ENCODE results near the gene CXCR3. TPM values are rescaled to one million over a fixed set of nuclear protein-coding genes. Genes with fewer than 3 reads are reported as not detected.

Gene CXCR3
- under 1 TPM in 1 of 2 donors, not detected in 1; 0.20 TPM for total RNA-seq

DNA sequence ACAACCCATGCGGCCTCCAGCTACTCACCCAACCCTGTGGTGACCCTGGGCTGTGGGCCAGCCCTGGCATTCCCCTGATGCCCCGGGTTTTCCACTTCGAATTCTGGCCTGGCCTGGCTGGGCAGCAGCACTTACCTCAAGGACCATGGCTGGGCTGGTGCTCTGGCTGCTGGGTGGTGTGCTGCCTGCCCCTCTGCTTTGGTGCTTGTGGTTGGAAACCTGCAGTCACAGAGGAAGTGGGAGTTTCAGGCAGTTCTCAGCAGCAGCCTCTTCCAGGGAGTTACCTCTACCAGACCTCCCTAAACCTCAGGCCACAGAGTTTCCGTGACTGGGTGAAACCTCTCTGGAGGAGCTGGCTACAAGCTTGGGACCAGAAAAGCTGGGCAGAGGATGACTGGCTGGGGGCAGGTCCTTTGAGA, at the start of gene CXCR3:
Gene CXCR3, minus strand, starts transcription at position 209 of the 419 bp plus-strand sequence. Its CDS starts 62 bp downstream, at position 147.
- Histone ChIP-seq H3K27me3 (no peaks in the 10 kb centered on the region), H3K9me3 (no peaks in the 10 kb centered on the region), H3K27ac (no peak within 1 kb of the TSS), H3K36me3 (peaks cover 6% of the 10 kb centered on the region), H3K4me1 (peaks cover 0 to 16% of the 10 kb centered on the region in 2 donors), H3K4me3 (no peak within 1 kb of the TSS)
- no peak for DNase-seq (ENCODE audit: low spot score)
- TF ChIP-seq CTCF (IDR thresholded peaks at IDR 0.05), result no peak

DNA sequence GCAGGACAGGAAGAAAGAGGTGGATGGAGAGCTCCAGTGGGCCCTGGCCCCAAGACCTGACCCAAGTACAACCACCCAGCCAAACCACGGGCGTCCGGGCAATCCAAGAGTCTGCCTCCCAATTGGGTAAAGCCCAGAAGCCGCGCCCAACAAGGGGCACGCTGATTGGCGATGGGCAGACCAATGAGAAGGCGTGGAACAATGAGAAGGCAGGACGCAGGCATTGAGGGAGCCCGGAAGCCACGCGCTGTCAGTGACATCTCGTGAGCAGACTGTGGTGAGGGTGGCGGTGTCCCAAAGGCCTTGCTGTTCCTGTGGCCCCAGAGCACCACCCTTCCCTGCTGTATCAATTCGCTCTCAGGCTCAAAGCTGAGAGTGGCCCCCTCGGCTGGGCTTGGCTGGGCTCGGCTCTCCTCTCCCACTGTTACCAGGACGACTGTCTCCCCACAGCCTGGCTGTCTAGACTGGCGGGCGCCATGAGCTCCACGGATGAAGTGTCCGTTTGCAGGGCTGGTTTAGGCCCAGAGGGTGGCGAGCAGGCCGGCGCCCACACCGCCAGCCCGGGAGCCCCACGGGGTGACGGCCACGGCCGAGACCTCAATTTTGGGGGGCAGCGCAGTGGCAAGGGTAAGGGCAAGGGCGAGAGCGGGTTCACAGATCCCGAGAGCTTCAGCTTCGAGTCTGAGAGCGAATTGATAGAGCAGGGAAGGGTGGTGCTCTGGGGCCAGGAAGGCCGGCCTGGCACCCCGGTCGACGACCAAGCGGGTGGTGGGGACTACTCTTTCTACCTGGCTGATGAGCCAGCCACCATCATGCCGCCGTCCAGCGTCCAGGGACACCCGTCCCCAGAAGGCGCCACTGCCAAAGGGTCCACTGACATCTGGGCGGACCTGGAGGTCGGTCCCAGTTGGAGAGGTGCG, 49.3 kb upstream of the CXCR3 start, which contains the start of gene LOC101059915:
Gene LOC101059915, plus strand, starts transcription at position 219 of the 920 bp plus-strand sequence.
- H3K27me3 ChIP-seq, result no peaks in the 10 kb centered on the region
- DNase-seq (ENCODE audit: low spot score), result no peak
- H3K36me3 ChIP-seq, result no peaks in the 10 kb centered on the region
- H3K9me3 ChIP-seq, result no peaks in the 10 kb centered on the region
- TF ChIP-seq CTCF (IDR thresholded peaks at IDR 0.05), result no peak
- no peak within 1 kb of the TSS for H3K4me3 ChIP-seq
- H3K4me1 ChIP-seq, result no peaks in the 10 kb centered on the region
- H3K27ac ChIP-seq, result no peak within 1 kb of the TSS

DNA sequence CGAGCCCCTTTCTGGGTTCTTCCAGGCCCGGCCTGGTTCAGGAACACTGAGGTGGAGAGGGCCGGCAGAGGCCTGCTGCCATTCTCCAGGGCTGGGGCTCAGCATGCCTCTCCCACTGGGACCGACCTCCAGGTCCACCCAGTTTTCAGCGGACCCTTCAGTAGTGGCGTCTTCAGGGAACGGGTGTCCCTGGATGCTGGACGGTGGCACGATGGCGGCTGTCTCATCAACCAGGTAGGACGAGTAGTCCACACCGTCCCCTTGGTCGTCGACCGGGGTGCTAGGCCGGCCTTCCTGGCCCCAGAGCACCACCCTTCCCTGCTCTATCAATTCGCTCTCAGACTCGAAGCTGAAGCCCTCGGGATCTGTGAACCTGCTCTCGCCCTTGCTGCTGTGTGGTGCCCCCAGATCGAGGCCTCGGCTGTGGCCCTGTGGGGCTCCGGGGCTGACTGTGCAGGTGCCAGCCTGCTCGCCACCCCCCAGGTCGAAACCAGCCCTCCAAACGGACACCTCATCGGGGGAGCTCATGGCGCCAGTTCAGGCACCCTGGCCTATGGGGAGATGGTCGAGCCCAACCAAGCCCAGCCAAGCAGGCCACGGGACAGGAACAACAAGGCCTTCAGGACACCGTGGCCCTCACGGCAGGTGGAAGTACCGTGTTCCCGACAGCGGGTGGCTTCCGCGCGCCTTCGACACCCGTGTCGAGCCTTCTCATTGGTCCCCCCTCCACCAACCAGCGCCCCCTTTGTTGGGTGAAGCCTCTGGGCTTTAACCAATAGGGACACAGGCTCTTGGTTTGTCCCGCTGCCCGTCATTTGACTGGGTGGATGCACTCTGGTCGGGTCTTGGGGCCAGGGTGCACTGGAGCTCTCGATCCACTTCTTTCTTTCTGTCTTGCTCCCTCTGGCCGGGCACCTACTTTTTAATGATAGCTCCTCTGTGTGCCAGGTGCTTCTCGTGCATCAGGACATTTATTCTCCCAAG, 48.2 kb upstream of the CXCR3 start:
- Histone ChIP-seq H3K4me1 (no peaks in the 10 kb centered on the region), H3K4me3 (no peak overlapping the region), H3K27ac (no peak overlapping the region), H3K9me3 (no peaks in the 10 kb centered on the region), H3K27me3 (no peaks in the 10 kb centered on the region), H3K36me3 (no peaks in the 10 kb centered on the region)
- no peak for DNase-seq (ENCODE audit: low spot score)
- TF ChIP-seq CTCF (IDR thresholded peaks at IDR 0.05), result no peak

- no peaks in the 10 kb centered on the region for H3K9me3 ChIP-seq
- DNase-seq (ENCODE audit: low spot score), result no peak
- H3K36me3 ChIP-seq, result no peaks in the 10 kb centered on the region
- no peak overlapping the region for H3K27ac ChIP-seq
- H3K4me1 ChIP-seq, result no peaks in the 10 kb centered on the region
- no peaks in the 10 kb centered on the region for H3K27me3 ChIP-seq
- no peak overlapping the region for H3K4me3 ChIP-seq
- no peak for TF ChIP-seq CTCF (IDR thresholded peaks at IDR 0.05)
These were observed 47.4 kb upstream of the CXCR3 start for GRCh38 chrX:71665747-71666146.

DNA sequence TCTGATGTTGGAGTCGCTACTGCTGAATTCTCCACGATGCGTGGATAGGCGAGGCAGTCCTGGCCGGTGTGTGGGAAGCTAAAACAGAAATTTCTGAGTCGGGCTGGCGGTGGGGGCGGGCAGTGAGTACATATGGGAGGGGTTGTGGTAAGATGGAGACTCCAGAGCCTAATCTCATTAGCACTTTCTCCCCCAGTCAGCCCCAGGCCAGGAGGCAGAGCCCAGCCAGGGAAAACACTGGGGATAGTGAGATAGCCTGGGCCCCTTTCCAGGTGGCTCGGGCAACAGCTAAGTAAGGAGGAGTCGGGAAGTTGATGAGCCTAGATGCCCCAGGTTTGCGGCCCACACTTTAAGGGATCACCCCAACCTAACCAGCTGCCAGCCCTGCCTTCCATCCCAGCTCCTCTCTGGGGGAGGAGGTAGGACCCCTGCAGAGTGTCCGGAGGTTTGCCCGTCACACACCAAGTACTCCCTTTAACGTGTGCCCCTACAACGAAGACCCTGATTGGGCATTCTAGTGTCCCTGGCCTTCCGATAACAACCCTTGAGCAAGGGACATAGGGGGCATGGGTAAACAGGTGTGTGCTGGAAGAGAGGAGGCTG, 46.7 kb upstream of the CXCR3 start:
- no peak overlapping the region for H3K4me3 ChIP-seq
- DNase-seq (ENCODE audit: low spot score), result no peak
- H3K36me3 ChIP-seq, result no peaks in the 10 kb centered on the region
- no peaks in the 10 kb centered on the region for H3K27me3 ChIP-seq
- H3K27ac ChIP-seq, result no peak overlapping the region
- H3K9me3 ChIP-seq, result no peaks in the 10 kb centered on the region
- no peaks in the 10 kb centered on the region for H3K4me1 ChIP-seq
- no peak for TF ChIP-seq CTCF (IDR thresholded peaks at IDR 0.05)

Measured in right atrium auricular region (tissue), 2 donors.